Naive thymus-derived CD8-positive, alpha-beta T cell (primary cell): ENCODE results near the gene ATG4D. TPM values are rescaled to one million over a fixed set of nuclear protein-coding genes. Genes with fewer than 3 reads are reported as not detected.
"Not testable (repeated sequence)": the region's sequence is repeated elsewhere in the genome, so short reads cannot be mapped to it uniquely, and the experiment has no call there.

ENCODE experiments used
- ATAC-seq, 2 donors: fragments of 150-1000 bp; cut with Tn5 transposase in 1 of 2; sonication (Bioruptor Pico), chemical (Tn5 transposase) in 1 of 2; 1 replicate in 1 of 2; 2 replicates in 1 of 2; pipeline ENCODE4 v1.10.0; 2021; ENCODE audit warnings: mild to moderate bottlenecking in 2 of 2, moderate library complexity in 2 of 2
- POLR2A ChIA-PET: fragments of 350-600 bp; sonication (Branson Sonifier 250); formaldehyde crosslinking; loops from one replicate; lab custom pipeline; 2021; ENCODE audit warnings: antibody characterized with exemption; lab: Charles Lee
- DNase-seq, 10 donors: peaks; one replicate each; pipeline versions ENCODE4 v3.0.0 to v3.0.0-alpha.2; 2020 to 2022
- H3K27ac Mint-ChIP-seq, 10 donors: one replicate each; pipeline ENCODE4 v1.8.0; 2020 to 2022; ENCODE audit warnings: mild to moderate bottlenecking in 10 of 10, mixed read lengths in 10 of 10, moderate library complexity in 4 of 10, inconsistent platforms in 1 of 10
- H3K27me3 Mint-ChIP-seq, 5 donors: one replicate each; pipeline ENCODE4 v1.8.0; 2021 to 2022; ENCODE audit warnings: mixed read lengths in 5 of 5
- H3K36me3 Mint-ChIP-seq, 3 donors: one replicate each; pipeline ENCODE4 v1.8.0; 2020 to 2022; ENCODE audit warnings: mixed read lengths in 3 of 3, mild to moderate bottlenecking in 2 of 3, inconsistent platforms in 1 of 3
- H3K4me1 Mint-ChIP-seq, 4 donors: one replicate each; pipeline ENCODE4 v1.8.0; 2021 to 2022; ENCODE audit warnings: mixed read lengths in 4 of 4
- H3K4me3 Mint-ChIP-seq, 10 donors: one replicate each; pipeline ENCODE4 v1.8.0; 2020 to 2022; ENCODE audit warnings: mild to moderate bottlenecking in 10 of 10, mixed read lengths in 10 of 10, moderate library complexity in 6 of 10, inconsistent platforms in 1 of 10
- H3K9me3 Mint-ChIP-seq, 9 donors: one replicate each; pipeline ENCODE4 v1.8.0; 2020 to 2022; ENCODE audit warnings: mixed read lengths in 9 of 9, mild to moderate bottlenecking in 3 of 9, inconsistent platforms in 1 of 9, moderate library complexity in 1 of 9
- polyA plus RNA-seq, 3 donors: library from polyadenylated mRNA; unstranded; fragments of 300-500 nt; fragmentation: Illumina TruSeq; gene quantifications; one replicate each; pipeline ENCODE4 v1.2.3, GENCODE V29; 2021
- total RNA-seq, 8 experiments: library from RNA in 2 of 8; stranded (reverse) in 2 of 8; gene quantifications; one replicate each; pipeline ENCODE4 v1.2.3 and lab custom pipeline; 2021 to 2026

The ATG4D gene
- total and polyA plus RNA-seq, 5 experiments from 2014 or later, result 9.2 to 53.4 (median 19.3) TPM

- Mint-ChIP-seq H3K9me3 (no peaks in the 10 kb centered on the region), H3K4me3 (peak overlapping the region in 1 of 10 donors; percentile 30), H3K4me1 (peaks cover 11 to 31% (median 23%) of the 10 kb centered on the region in 4 donors), H3K27ac (peak overlapping the region in 2 of 10 donors; percentile 32 to 62), H3K36me3 (no peaks in the 10 kb centered on the region), H3K27me3 (peaks cover 14 to 32% (median 21%) of the 10 kb centered on the region in 5 donors)
- no peak for DNase-seq
- no peak for ATAC-seq
- POLR2A ChIA-PET, result interaction anchor here (0.8 to 1.0 kb wide), 2 partner anchors 9 to 18 kb away, joined by 3 to 4 read pairs; no protein-coding TSS in a partner anchor
Observed at GRCh38 chr19:10521461-10522171, 22.1 kb upstream of the ATG4D start.

GRCh38 chr19:10523135-10523636 is 20.5 kb upstream of the ATG4D start:
- Mint-ChIP-seq H3K4me1 (peaks cover 8 to 24% (median 14%) of the 10 kb centered on the region in 4 donors), H3K4me3 (peak overlapping the region in 2 of 10 donors; percentile 19 to 50), H3K27ac (peak overlapping the region in 3 of 10 donors; percentile 36 to 89 (median 51)), H3K9me3 (no peaks in the 10 kb centered on the region), H3K36me3 (no peaks in the 10 kb centered on the region), H3K27me3 (peaks cover 8 to 22% (median 15%) of the 10 kb centered on the region in 5 donors)
- peak in 1 of 2 donors; percentile 12 for ATAC-seq
- POLR2A ChIA-PET, result interaction anchor here (0.6 to 0.7 kb wide), 3 partner anchors 18 to 186 kb away, joined by 3 to 5 read pairs (median 4); no protein-coding TSS in a partner anchor
- DNase-seq, result no peak

GRCh38 chr19:10525636-10526035 is 18.1 kb upstream of the ATG4D start:
- H3K4me3 Mint-ChIP-seq, result no peak overlapping the region
- H3K9me3 Mint-ChIP-seq, result no peaks in the 10 kb centered on the region
- no peaks in the 10 kb centered on the region for H3K36me3 Mint-ChIP-seq
- ATAC-seq, result no peak
- no peak overlapping the region for H3K27ac Mint-ChIP-seq
- no peak for DNase-seq
- POLR2A ChIA-PET, result interaction anchor here (0.7 kb wide), 1 partner anchor 35 kb away, joined by 4 read pairs; no protein-coding TSS in a partner anchor
- peaks cover 0 to 5% (median under 1%) of the 10 kb centered on the region in 4 donors for H3K4me1 Mint-ChIP-seq
- H3K27me3 Mint-ChIP-seq, result no peaks in the 10 kb centered on the region

- POLR2A ChIA-PET, result interaction anchor here (0.7 kb wide), 1 partner anchor 16 kb away, joined by 4 read pairs; no protein-coding TSS in a partner anchor
- not testable (repeated sequence) for H3K27ac Mint-ChIP-seq, DNase-seq, H3K4me3 Mint-ChIP-seq, ATAC-seq, H3K27me3 Mint-ChIP-seq, H3K9me3 Mint-ChIP-seq, H3K4me1 Mint-ChIP-seq, H3K36me3 Mint-ChIP-seq
Observed at GRCh38 chr19:10526887-10527286, 16.8 kb upstream of the ATG4D start.

- Mint-ChIP-seq H3K36me3 (no peaks in the 10 kb centered on the region), H3K9me3 (no peaks in the 10 kb centered on the region), H3K27me3 (peaks cover 0 to 4% (median 2%) of the 10 kb centered on the region in 5 donors), H3K27ac (peak overlapping the region in 3 of 10 donors; percentile 5 to 25 (median 13)), H3K4me1 (peaks cover 0 to 3% (median 0%) of the 10 kb centered on the region in 4 donors), H3K4me3 (no peak overlapping the region)
- ATAC-seq (no peak), DNase-seq (no peak)
- POLR2A ChIA-PET, result no interaction called here
Observed at GRCh38 chr19:10532457-10532856, 11.2 kb upstream of the ATG4D start.

- POLR2A ChIA-PET, result interaction anchor here (0.7 to 0.8 kb wide), 3 partner anchors 30 to 427 kb away, joined by 3 to 4 read pairs (median 3); partner anchors contain the start of genes KEAP1 and SMARCA4
- ATAC-seq (no peak), DNase-seq (no peak)
- peaks cover 0 to 3% (median 2%) of the 10 kb centered on the region in 4 donors for H3K4me1 Mint-ChIP-seq
- H3K27ac Mint-ChIP-seq, result no peak overlapping the region
- H3K27me3 Mint-ChIP-seq, result peaks cover 1 to 9% (median 6%) of the 10 kb centered on the region in 5 donors
- no peak overlapping the region for H3K4me3 Mint-ChIP-seq
- no peaks in the 10 kb centered on the region for H3K36me3 Mint-ChIP-seq
- H3K9me3 Mint-ChIP-seq, result no peaks in the 10 kb centered on the region
Observed at GRCh38 chr19:10533646-10534386, 9.9 kb upstream of the ATG4D start.

- Mint-ChIP-seq H3K36me3 (no peaks in the 10 kb centered on the region), H3K4me1 (peaks cover 0 to 4% (median 2%) of the 10 kb centered on the region in 4 donors), H3K4me3 (no peak overlapping the region), H3K9me3 (no peaks in the 10 kb centered on the region), H3K27me3 (peaks cover 5 to 19% (median 10%) of the 10 kb centered on the region in 5 donors), H3K27ac (no peak overlapping the region)
- ATAC-seq (no peak), DNase-seq (no peak)
- POLR2A ChIA-PET, result no interaction called here
Observed at GRCh38 chr19:10535613-10536012, 8.1 kb upstream of the ATG4D start.

GRCh38 chr19:10537668-10538067 is 6.0 kb upstream of the ATG4D start:
- Mint-ChIP-seq H3K9me3 (no peaks in the 10 kb centered on the region), H3K4me3 (no peak overlapping the region), H3K36me3 (no peaks in the 10 kb centered on the region)

GRCh38 chr19:10538204-10538983 is 5.3 kb upstream of the ATG4D start:
- H3K4me1 Mint-ChIP-seq, result peaks cover 3 to 9% (median 6%) of the 10 kb centered on the region in 4 donors
- no peaks in the 10 kb centered on the region for H3K36me3 Mint-ChIP-seq
- H3K4me3 Mint-ChIP-seq, result peak overlapping the region in 1 of 10 donors; percentile 50
- H3K27ac Mint-ChIP-seq, result peak overlapping the region in 1 of 10 donors; percentile 16
- ATAC-seq (no peak), DNase-seq (no peak)
- H3K9me3 Mint-ChIP-seq, result no peaks in the 10 kb centered on the region
- POLR2A ChIA-PET, result interaction anchor here (0.6 to 1.0 kb wide), 2 partner anchors 14 to 314 kb away, joined by 3 to 7 read pairs; no protein-coding TSS in a partner anchor
- peaks cover 5 to 19% (median 10%) of the 10 kb centered on the region in 5 donors for H3K27me3 Mint-ChIP-seq

More at GRCh38 chr19:10537668-10538067, 6.0 kb upstream of the ATG4D start:
- H3K27me3 Mint-ChIP-seq, result peaks cover 5 to 19% (median 10%) of the 10 kb centered on the region in 5 donors
- no peak overlapping the region for H3K27ac Mint-ChIP-seq
- H3K4me1 Mint-ChIP-seq, result peaks cover 0 to 5% (median 4%) of the 10 kb centered on the region in 4 donors
- POLR2A ChIA-PET, result interaction anchor here (0.6 kb wide), 1 partner anchor 314 kb away, joined by 7 read pairs; no protein-coding TSS in a partner anchor
- DNase-seq, result no peak
- no peak for ATAC-seq

- H3K4me3 Mint-ChIP-seq, result peak overlapping the region in 1 of 10 donors; percentile 50
- H3K27me3 Mint-ChIP-seq, result peaks cover 5 to 19% (median 10%) of the 10 kb centered on the region in 5 donors
- not testable (repeated sequence) for H3K4me1 Mint-ChIP-seq, ATAC-seq, H3K36me3 Mint-ChIP-seq, H3K9me3 Mint-ChIP-seq, DNase-seq
- POLR2A ChIA-PET, result interaction anchor here (0.5 to 1.0 kb wide), 3 partner anchors 13 to 57 kb away, joined by 3 read pairs; no protein-coding TSS in a partner anchor
- H3K27ac Mint-ChIP-seq, result peak overlapping the region in 1 of 10 donors; percentile 16
Observed at GRCh38 chr19:10539016-10539415, 4.7 kb upstream of the ATG4D start.

- peaks cover 0 to 6% (median 0%) of the 10 kb centered on the region in 3 donors for H3K36me3 Mint-ChIP-seq
- peaks cover 3 to 15% (median 7%) of the 10 kb centered on the region in 5 donors for H3K27me3 Mint-ChIP-seq
- H3K4me3 Mint-ChIP-seq, result peak overlapping the region; percentile 76 to 89 (median 80)
- DNase-seq (no peak), ATAC-seq (no peak)
- POLR2A ChIA-PET, result interaction anchor here (0.5 to 3.8 kb wide), 12 partner anchors 11 to 110 kb away, joined by 3 to 31 read pairs (median 4); partner anchors contain the start of gene KRI1
- peak overlapping the region; percentile 6 to 91 (median 87) for H3K27ac Mint-ChIP-seq
- peaks cover 7 to 27% (median 16%) of the 10 kb centered on the region in 4 donors for H3K4me1 Mint-ChIP-seq
- no peaks in the 10 kb centered on the region for H3K9me3 Mint-ChIP-seq
Observed at GRCh38 chr19:10543059-10543419, 665 bp upstream of the ATG4D start.
